ENCODE measurements around the gene CLEC19A.

CLEC19A gene

DNA sequence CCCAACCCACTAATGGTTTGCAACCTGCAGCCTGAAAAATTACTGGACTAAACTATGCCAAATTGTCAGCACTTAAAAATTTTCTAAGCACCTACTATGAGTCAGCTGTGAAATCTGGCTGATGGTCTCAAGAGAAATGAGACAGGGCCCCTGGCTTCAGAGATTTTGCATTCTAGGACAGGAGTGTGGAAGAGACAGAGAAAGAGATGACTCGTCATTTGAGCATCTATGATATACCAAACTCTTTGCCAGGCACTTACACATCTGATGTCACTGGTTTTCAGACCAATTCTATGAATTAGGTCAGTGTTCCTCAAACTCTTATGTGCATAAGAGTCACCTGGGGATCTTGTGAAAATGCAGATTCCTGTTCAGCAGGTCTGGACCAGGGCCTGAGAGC lies 44.4 kb downstream of the CLEC19A start:
- no peak for DNase-seq

DNA sequence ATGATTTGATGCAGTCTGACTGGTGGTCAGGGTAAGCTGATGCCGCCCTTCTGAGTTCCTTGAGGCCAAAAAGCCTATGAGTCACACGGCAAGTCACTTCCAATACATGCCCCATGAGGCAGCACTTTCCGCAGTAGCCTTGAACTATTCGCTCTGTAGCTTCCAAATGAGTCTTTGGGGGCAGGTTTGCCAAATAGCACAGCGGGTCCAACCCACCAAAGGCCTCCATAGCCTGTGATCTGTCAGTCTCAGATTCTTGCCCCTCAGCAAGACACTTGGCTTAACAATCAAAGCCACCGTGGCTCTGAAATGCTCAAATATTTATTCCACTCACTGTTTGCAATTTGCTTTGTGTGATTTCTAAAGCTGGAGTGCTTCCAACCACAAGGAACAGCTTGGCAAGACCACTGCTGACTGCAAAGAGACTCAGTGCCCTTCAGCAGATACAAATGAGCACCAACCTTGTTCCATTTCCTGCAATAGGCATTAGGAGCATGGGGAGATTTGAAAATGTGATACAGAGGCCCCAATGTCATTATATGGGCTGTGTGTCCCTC lies 45.4 kb downstream of the CLEC19A start:
- no peak for DNase-seq

DNA sequence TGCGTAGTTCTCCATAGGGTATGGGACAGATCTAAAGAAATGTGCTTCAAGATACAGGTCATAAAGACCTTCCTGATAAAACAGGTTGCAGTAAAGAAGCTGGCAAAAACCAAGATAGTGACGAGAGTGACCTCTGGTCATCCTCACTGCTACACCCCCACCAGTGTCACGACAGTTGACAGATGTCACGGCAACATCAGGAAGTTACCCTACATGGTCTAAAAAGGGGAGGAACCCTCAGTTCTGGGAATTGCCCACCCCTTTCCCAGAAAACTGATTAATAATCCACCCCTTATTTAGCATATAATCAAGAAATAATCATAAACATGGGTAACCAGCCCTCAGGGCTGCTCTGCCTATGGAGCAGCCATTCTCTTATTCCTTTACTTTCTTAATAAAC lies 46.3 kb downstream of the CLEC19A start:
- no peak for DNase-seq

DNA sequence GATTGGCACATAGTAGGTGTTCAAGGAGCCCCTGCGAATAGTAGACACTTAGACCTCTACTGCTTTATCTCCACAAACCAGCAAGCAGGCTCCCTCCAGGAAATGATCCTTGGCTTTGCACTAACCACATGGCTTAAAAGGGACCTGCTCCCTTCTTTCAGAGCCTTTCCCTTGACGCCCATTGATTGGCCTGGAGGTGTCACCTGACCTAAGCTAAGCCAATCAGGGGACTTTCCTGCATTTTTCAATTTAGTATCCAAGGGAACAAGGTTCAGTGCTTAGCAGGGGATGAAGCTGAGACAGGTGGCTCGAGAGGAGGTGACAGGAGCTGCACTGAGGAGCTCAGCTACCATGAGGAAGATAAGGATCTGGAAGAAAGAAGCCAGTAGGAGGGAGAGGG lies 52.8 kb downstream of the CLEC19A start:
- DNase-seq: no peak

DNA sequence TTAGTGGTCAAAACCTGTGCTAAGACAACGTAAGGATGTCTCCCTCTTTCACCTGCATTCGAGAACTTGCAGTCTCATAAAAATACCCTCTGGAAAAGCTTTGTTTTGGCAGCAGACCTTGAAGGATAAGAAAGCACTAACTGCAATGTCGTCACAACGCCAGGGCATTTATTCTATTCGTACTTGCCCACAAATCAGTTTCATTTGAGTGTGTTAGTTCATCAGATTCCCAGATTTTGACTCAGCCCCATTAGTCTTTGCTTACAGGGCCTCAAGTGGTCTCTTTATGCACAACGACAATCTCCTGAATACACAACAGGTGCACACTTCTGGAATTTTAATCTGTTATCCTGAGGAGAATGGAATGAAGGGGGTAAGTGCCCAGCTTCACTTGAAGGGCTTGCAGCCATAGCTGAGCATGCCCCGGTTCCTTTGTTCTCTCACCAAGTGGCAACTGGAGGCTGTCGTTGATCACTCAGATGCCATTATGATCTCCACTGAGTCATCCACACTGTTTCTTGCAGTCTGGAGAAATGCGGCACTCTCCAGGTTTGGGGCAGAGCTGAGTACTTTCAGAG lies 58.8 kb downstream of the CLEC19A start:
- no peak for DNase-seq

DNA sequence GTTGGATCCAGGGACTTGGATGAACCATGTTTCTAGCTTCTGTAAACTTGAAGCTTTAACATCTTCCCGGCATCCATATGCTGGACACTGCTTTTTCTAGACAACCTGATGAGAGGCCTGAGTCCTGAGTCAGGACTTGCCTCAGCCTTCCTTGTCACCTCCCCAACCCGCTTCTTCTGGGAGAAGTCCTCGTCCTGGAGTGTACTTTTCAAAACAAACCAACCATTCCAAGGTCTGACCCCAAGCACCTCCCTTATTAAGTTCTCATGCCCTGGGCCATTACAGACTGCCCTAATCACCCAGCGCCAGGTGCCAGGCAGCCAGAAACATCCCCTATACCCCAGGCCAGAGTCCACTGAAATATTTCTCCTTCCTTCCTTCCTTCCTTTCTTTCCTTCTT lies 59.4 kb downstream of the CLEC19A start:
- DNase-seq: no peak

DNA sequence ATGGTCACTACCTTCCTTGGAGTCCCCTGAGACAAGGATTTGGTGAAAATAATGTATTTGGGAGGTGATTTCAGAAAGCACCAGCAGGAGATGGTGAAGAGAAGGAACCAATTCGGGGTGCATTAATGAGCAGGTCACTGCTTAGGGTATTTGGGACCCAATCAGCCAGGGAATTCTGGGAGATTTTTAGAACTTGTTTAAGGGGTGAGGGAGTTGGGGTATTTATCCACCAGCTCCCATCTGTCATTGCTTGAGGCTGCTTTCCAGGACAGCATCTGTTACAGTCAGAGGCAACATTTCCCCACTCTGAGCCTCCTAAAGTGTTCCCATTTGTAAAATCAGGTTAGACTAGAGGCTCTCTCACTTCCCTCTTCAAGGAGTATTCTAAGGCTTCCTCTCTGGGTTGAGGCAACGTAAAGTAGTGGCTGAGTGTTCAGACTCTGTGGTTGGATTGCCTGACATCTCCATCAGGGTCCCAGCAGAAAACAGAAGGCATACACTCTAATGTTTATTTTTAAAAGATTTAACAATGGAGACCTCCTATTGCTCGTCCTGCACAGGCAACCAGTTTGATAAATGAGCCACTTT lies 60.9 kb downstream of the CLEC19A start:
- DNase-seq: no peak

DNA sequence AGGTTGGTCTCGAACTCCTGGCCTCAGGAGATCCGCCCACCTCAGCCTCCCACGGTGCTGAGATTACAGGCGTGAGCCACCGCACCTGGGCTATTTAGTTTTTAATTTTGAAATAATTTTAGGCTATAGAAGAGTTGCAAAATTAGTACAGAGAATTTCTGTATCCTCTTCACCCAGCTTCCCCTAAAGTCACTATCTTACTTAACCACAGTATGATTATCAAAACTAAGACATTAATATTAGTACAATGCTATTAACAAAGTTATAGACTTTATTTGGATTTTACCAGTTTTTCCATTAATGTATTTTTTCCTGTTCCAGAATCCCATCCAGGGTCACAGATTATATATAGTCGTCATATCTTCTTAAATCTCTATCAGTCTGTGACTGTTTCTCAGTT lies 62.6 kb downstream of the CLEC19A start:
- DNase-seq: no peak

DNA sequence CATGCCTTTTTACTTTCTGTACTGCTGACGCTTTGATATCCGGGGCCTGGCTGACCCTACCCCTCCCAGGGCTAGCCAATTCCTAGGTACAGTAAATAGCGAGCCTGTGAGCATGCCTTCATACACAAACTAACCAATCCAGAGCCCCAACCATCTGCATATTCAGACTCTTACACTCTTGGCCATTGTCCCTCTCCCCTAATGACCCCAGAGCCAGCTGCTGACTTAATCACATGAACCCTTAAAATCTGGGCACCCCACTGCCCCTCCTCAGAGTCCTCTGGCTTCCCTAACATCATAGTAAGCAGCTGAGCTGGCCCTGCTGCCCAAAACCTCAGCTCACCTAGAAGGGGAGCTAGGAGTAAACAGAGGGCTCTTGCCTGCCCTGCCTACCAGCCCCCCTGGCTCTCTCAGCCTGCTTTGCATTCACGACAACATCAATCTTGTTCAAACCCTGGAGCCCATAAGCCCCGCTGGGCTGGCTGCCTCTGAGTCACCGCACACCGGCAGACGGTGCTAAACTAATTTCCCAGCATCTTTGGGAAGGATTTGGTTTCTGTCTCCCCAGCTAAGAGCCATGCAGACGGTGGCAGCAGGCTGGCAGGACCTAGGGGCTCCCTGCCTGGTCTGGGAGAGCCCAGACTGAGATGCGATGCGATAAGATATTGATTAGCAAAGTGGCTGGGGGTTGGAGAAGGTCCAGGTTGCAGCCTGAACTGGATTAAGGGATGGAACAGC lies 63.2 kb downstream of the CLEC19A start:
- no peak for DNase-seq

DNA sequence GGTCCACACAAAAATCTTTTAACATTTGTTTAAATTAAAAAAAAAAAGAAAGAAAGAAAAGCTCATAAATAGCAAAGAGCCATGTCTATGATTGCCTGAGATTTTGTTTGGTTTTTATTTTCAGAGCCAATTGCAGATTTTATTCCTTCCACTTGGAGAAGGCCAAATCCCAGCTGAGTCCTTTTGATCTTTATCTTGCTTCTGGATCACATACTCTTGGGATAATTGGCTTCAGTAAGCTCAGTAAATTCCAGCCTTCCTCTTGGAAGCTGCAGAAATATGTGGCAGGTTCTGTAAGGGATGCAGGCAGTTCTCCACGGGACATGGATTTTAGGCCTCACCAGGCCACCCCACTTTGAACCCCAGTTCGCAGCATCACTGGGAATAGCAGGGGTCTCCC lies 68.8 kb downstream of the CLEC19A start:
- DNase-seq: no peak

DNA sequence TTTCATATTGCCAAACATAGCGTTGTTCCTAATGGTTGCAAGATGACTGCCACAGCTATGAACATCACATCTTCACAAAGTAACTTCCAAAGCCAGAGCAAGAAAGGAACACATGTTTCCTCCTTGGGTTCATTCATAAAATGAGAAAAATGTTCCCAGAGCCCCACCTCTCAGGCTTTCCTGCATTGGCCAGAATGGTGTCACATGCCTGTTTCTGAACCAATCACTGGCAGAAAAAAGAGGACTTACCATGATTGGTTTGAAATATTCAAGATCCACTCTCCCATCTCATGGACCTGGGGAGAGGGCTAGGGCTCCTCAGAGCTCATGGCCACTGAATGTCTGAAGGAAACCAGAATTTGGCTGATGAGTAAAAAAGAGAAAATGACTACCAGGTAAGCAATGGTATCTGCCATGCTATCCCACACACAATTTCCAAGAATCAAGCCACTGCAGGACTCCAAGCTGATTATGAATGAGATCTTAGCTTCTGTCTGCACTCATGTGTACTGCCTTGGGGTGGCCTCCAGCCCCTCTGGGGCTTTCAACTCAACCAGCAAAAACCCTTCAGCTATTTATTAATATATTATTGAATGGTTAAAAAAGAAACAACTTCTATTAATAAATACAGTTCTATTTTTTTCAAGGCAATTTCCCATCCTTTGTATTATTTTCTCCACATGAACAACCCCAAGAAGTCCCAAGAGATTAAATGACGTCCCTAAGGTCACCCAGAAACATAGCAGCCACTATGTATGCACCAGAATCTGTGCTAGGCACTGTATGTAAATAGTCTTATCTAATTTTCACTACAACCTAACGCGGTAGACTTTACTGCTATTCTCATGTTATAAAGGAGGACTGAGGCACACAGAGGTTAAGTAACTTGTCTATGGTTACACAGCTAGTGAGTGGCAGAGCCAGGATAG lies 70.8 kb downstream of the CLEC19A start:
- no peak for DNase-seq

DNA sequence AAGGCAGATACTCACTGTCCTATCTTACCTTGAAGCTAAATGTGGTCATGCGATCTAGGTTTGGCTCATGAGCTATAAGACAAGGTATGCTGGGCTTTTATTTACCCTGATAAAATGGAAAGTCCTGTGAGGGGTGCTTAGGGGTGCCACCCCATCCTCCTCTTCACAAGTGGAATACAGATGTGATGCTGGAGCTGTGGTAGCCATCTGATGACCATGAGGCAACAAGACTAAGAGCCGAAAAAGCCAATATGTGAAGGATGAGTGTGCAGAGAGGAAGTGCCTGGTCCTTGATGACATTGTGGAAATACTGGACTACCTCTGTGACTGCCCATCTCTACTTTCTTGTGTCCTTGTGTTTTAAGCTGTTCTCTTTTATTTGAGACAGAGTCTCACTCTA lies 74.0 kb downstream of the CLEC19A start:
- DNase-seq: no peak
